Measurements from ENCODE around the gene SIGMAR1. TPM values are rescaled to one million over a fixed set of nuclear protein-coding genes. Genes with fewer than 3 reads are reported as not detected.

SIGMAR1 gene
- total and polyA plus RNA-seq, 2 of the 8 experiments (the other 6 are each of a cell fraction or from before 2014, with no cell fraction given), result 84.2 to 134 TPM

DNA sequence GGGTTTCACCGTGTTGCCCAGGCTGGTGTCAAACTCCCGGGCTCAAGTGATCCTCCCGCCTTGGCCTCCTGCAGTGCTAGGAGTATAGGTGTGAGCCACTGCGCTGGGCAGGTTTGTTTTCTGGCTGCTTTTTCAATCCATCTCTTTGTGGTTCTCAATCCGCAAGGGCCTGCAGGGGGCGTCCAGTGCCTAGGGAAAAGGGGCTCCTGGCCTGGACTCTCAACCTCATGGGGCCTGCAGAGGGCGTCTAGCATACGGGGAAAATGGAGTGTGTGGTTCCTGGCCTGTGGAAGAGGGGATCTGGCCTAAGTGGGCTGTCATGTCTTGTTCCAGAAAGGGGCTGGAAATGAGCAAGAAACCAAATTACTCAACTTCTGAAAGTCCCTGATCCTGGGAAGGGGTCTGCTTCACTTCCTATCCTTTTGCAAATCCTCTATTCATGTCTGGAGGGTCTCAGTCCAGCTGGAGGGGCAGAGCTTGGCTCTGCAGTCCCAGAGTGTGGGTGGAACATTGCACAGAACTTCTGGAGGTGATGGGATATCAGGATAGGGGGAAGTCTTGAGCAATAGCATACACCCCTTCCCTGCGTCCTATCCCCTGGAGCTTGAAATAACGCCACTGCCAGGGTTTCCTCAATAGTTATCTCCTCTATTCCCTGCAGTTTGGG, 37.6 kb upstream of the SIGMAR1 start:
- H3K56ac ChIP-seq (replicated peaks; ENCODE audit: insufficient read length, low read depth, low read length), result no peak overlapping the region
- FAIRE-seq, result peak; percentile 80
- CTCF ChIA-PET (ENCODE audit: partially characterized antibody), result interaction anchor here (0.5 to 5.0 kb wide), 40 partner anchors 8 to 945 kb away, joined by 3 to 108 read pairs (median 4); partner anchors contain the start of genes ARID3C, CCL19, CCL21 and CCL27
- TF ChIP-seq SIX5 (IDR thresholded peaks at IDR 0.05; ENCODE audit: low read depth, low read length) (no peak), RAD21 (IDR thresholded peaks at IDR 0.05 in 1 of 2, conservative IDR thresholded peaks at IDR 0.05 in 1 of 2; ENCODE audit: low read depth in 2 of 2, low read length in 2 of 2) (peak; percentile 92 to 93), TBP (IDR thresholded peaks at IDR 0.05; ENCODE audit: low read depth, low read length) (peak; percentile 62; the same call in 1 of the 2 replicates), CBX5 (IDR thresholded peaks at IDR 0.05; ENCODE audit: low read depth, low read length) (no peak), POU5F1 (IDR thresholded peaks at IDR 0.05; ENCODE audit: low read depth, low read length) (no peak)
- TF ChIP-seq, protein P1, sequence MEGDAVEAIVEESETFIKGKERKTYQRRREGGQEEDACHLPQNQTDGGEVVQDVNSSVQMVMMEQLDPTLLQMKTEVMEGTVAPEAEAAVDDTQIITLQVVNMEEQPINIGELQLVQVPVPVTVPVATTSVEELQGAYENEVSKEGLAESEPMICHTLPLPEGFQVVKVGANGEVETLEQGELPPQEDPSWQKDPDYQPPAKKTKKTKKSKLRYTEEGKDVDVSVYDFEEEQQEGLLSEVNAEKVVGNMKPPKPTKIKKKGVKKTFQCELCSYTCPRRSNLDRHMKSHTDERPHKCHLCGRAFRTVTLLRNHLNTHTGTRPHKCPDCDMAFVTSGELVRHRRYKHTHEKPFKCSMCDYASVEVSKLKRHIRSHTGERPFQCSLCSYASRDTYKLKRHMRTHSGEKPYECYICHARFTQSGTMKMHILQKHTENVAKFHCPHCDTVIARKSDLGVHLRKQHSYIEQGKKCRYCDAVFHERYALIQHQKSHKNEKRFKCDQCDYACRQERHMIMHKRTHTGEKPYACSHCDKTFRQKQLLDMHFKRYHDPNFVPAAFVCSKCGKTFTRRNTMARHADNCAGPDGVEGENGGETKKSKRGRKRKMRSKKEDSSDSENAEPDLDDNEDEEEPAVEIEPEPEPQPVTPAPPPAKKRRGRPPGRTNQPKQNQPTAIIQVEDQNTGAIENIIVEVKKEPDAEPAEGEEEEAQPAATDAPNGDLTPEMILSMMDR (IDR thresholded peaks at IDR 0.05; ENCODE audit: control extremely low read depth in 1 of 3, insufficient read depth in 1 of 3, low read depth in 1 of 3, low read length in 3 of 3), result peak; percentile 92 to 100 (median 99)
- TF ChIP-seq, protein P2, sequence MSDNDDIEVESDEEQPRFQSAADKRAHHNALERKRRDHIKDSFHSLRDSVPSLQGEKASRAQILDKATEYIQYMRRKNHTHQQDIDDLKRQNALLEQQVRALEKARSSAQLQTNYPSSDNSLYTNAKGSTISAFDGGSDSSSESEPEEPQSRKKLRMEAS (IDR thresholded peaks at IDR 0.05), result peak; percentile 37; the same call in 1 of the 2 replicates
- TF ChIP-seq, protein P3, sequence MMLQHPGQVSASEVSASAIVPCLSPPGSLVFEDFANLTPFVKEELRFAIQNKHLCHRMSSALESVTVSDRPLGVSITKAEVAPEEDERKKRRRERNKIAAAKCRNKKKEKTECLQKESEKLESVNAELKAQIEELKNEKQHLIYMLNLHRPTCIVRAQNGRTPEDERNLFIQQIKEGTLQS (IDR thresholded peaks at IDR 0.05; ENCODE audit: insufficient read depth, low read depth, low read length), result peak; percentile 26; the same call in 1 of the 2 replicates

More for the DNA sequence above, 37.6 kb upstream of the SIGMAR1 start:
- no peak overlapping the region for H4K5ac ChIP-seq (ENCODE audit: insufficient read length, low read depth, low read length)
- DNase-seq (ENCODE audit: low read depth in 1 of 2, low spot score in 2 of 2), result peak in 1 of 2 experiments; percentile 92
- no peak overlapping the region for H3K9ac ChIP-seq (replicated peaks in 1 of 4; ENCODE audit: extremely low read depth in 1 of 4, low read depth in 3 of 4, low read length in 3 of 4)
- H4K8ac ChIP-seq (ENCODE audit: extremely low read depth, insufficient read depth, low read length), result no peak overlapping the region
- H4K20me1 ChIP-seq (replicated peaks in 1 of 2; ENCODE audit: control insufficient read depth in 1 of 2, insufficient read depth in 2 of 2, low read length in 2 of 2), result peaks cover 0 to 4% of the 10 kb centered on the region in 2 experiments
- H3K4me2 ChIP-seq (ENCODE audit: insufficient read depth in 1 of 2, low read depth in 2 of 2, low read length in 2 of 2), result no peak overlapping the region
- H2BK20ac ChIP-seq (ENCODE audit: low read length), result no peak overlapping the region
- H2AK5ac ChIP-seq (ENCODE audit: low read depth, low read length), result no peak overlapping the region
- H3K4ac ChIP-seq (replicated peaks; ENCODE audit: insufficient read length, low read depth, low read length), result no peak overlapping the region
- H3K36me3 ChIP-seq (ENCODE audit: control insufficient read depth in 2 of 4, insufficient read depth in 4 of 4, low read length in 3 of 4), result no peaks in the 10 kb centered on the region
- H3K23me2 ChIP-seq (ENCODE audit: low read depth, low read length), result no peaks in the 10 kb centered on the region; the same call in 1 of the 2 replicates
- H4K91ac ChIP-seq (replicated peaks; ENCODE audit: insufficient read length, low read length), result no peak overlapping the region
- no peaks in the 10 kb centered on the region for H3K9me3 ChIP-seq (ENCODE audit: insufficient read depth in 2 of 2, low read depth in 1 of 2, low read length in 1 of 2)
- no peaks in the 10 kb centered on the region for H3K27me3 ChIP-seq (replicated peaks in 1 of 4; ENCODE audit: control insufficient read depth in 3 of 4, extremely low read depth in 1 of 4, insufficient read depth in 3 of 4, low read length in 3 of 4)
- H3K4me1 ChIP-seq (replicated peaks in 1 of 4; ENCODE audit: control insufficient read depth in 3 of 4, insufficient read depth in 4 of 4, low read length in 3 of 4), result 0 out of 7 replicates have a peak, but pooled peaks cover 0 to 2% (median under 1%) of the 10 kb centered on the region in 4 experiments
- no peak overlapping the region for H3K23ac ChIP-seq (ENCODE audit: insufficient read length)
- H3K79me1 ChIP-seq (ENCODE audit: low read depth, low read length), result no peaks in the 10 kb centered on the region
- no peak overlapping the region for H2BK12ac ChIP-seq (ENCODE audit: low read depth, low read length)
- H2BK5ac ChIP-seq (ENCODE audit: low read depth, low read length), result no peak overlapping the region
- POLR2A ChIA-PET (ENCODE audit: partially characterized antibody), result interaction anchor here (0.8 to 1.1 kb wide), 3 partner anchors 10 to 27 kb away, joined by 3 to 6 read pairs (median 4); no protein-coding TSS in a partner anchor
- H2AFZ ChIP-seq (ENCODE audit: low read length), result peak overlapping the region; percentile 33; the same call in 1 of the 2 replicates
- no peak overlapping the region for H3K14ac ChIP-seq (ENCODE audit: insufficient read length)
- H3K18ac ChIP-seq (ENCODE audit: extremely low read depth, low read length), result no peak overlapping the region
- no peak overlapping the region for H2BK15ac ChIP-seq (ENCODE audit: low read length)
- H3K79me2 ChIP-seq (ENCODE audit: control insufficient read depth in 1 of 2, insufficient read depth in 2 of 2, low read length in 2 of 2), result no peaks in the 10 kb centered on the region
- no peak overlapping the region for H3K4me3 ChIP-seq (ENCODE audit: extremely low read depth in 1 of 4, insufficient read depth in 2 of 4, low read depth in 3 of 4, low read length in 4 of 4)
- no peak overlapping the region for H2BK120ac ChIP-seq (replicated peaks; ENCODE audit: low read depth, low read length)
- 25% methylated on average over 10 of the region's 10 CpGs; no CpG with 5 or more reads in 1 of the 2 experiments for WGBS, 2 experiments (ENCODE audit: extremely low coverage in 1 of 2, insufficient coverage in 1 of 2, insufficient read length in 1 of 2, insufficient replicate concordance in 2 of 2, low coverage in 1 of 2, low lambda C conversion rate in 2 of 2, missing lambda C conversion rate in 1 of 2)
- H3K27ac ChIP-seq (ENCODE audit: low read depth, low read length), result no peak overlapping the region
